GM18951 (cell line): Measurements from ENCODE around the gene TERT.

Experiments used
- POLR2A ChIP-seq: IDR thresholded peaks from 4 replicates; pipeline ENCODE4 v1.6.1; 2011; ENCODE audit warnings: mild to moderate bottlenecking; ENCODE audit not compliant: insufficient read length, insufficient read depth; ENCODE audit errors: extremely low read depth
- in situ Hi-C: fragments of 300-500 bp; cut with MboI; formaldehyde crosslinking; loops from one replicate; pipeline ENCODE4 v1.12.0; 2022; ENCODE audit warnings: low sequenced_read_pairs, mixed read lengths, inconsistent platforms; ENCODE audit not compliant: unreplicated experiment

The TERT gene

GRCh38 chr5:1252681-1253080 lies 42.2 kb downstream of the TERT start:
- in situ Hi-C loops: no loop called here
- TF ChIP-seq POLR2A: no peak

- in situ Hi-C loops: no loop called here
- no peak for TF ChIP-seq POLR2A
Observed at GRCh38 chr5:1251678-1252580, 42.9 kb downstream of the TERT start.

- in situ Hi-C loops: no loop called here
- no peak for TF ChIP-seq POLR2A
Observed at GRCh38 chr5:1249366-1250280, 45.2 kb downstream of the TERT start.

- in situ Hi-C loops: no loop called here
- no peak for TF ChIP-seq POLR2A
Observed at GRCh38 chr5:1247811-1248210, 47.1 kb downstream of the TERT start.

GRCh38 chr5:1246711-1247431 lies 48.0 kb downstream of the TERT start:
- TF ChIP-seq POLR2A: no peak
- in situ Hi-C loops: no loop called here

- in situ Hi-C loops: no loop called here
- no peak for TF ChIP-seq POLR2A
Observed at GRCh38 chr5:1245905-1246576, 48.8 kb downstream of the TERT start.

- no peak for TF ChIP-seq POLR2A
- in situ Hi-C loops: no loop called here
Observed at GRCh38 chr5:1244976-1245375, 49.9 kb downstream of the TERT start.

- no peak for TF ChIP-seq POLR2A
- in situ Hi-C loops: no loop called here
Observed at GRCh38 chr5:1244255-1244654, 50.6 kb downstream of the TERT start.

- in situ Hi-C loops: no loop called here
- TF ChIP-seq POLR2A: no peak
Observed at GRCh38 chr5:1243487-1244130, 51.3 kb downstream of the TERT start.

- no peak for TF ChIP-seq POLR2A
- in situ Hi-C loops: no loop called here
Observed at GRCh38 chr5:1242733-1243486, 52.0 kb downstream of the TERT start.

GRCh38 chr5:1241509-1242080 lies 53.3 kb downstream of the TERT start:
- TF ChIP-seq POLR2A: no peak
- in situ Hi-C loops: no loop called here
